GM18526 (cell line): ENCODE results near the gene ELOB.

Experiments
- POLR2A ChIP-seq: IDR thresholded peaks from 3 replicates; pipeline ENCODE4 v1.6.1; 2011; ENCODE audit not compliant: insufficient read length; ENCODE audit errors: extremely low read depth

ELOB gene

DNA sequence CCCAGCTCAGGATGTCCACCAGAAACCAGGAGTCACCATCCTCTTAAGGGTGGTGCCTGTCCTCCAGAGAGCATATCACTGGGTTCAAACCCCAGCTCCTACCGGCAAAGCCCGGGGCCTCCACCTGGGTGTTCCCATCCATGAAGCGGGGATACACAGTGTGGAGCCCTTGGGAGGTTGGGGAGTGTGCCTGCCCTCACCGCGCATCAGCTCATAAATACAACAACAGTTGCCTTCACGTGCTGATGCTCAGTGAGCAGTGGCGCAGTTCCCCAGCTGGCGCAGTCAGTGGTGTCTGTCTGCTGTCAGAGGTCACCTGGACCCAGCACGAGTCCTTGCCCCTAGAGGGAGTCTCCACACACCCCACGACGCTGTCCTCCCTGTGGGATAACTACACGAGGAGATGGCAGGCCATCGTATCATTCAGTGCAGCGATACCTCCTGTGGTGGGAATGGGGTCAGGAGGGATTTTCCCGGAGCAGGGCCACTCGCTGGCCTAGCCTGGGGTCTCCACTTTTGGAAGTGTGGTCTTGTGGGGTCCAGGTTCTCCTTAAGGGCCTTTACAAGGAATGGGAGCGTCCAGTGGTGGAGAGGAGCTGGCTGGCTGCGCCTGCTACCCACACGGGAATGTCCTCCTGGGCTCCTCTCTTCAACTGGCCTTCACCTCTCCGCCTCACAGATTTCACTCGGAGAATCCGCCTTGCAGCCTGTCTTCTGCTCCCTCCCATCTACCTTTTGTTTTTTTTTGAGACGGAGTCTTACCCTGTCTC lies 2.3 kb upstream of the ELOB start:
- TF ChIP-seq POLR2A, result no peak

DNA sequence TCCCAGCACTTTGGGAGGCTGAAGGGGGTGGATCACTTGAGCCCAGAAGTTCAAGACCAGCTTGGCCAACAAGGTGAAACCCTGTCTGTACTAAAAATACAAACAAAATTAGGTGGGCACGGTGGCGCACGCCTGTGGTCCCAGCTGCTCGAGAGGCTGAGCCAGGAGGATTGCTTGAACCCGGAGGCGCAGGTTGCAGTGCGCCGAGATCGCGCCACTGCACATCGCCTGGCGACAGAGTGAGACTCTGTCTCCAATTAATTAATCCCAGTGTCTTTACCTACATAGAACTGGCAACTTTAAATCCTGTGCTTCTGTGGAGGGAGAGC lies 1.5 kb upstream of the ELOB start:
- no peak for TF ChIP-seq POLR2A

DNA sequence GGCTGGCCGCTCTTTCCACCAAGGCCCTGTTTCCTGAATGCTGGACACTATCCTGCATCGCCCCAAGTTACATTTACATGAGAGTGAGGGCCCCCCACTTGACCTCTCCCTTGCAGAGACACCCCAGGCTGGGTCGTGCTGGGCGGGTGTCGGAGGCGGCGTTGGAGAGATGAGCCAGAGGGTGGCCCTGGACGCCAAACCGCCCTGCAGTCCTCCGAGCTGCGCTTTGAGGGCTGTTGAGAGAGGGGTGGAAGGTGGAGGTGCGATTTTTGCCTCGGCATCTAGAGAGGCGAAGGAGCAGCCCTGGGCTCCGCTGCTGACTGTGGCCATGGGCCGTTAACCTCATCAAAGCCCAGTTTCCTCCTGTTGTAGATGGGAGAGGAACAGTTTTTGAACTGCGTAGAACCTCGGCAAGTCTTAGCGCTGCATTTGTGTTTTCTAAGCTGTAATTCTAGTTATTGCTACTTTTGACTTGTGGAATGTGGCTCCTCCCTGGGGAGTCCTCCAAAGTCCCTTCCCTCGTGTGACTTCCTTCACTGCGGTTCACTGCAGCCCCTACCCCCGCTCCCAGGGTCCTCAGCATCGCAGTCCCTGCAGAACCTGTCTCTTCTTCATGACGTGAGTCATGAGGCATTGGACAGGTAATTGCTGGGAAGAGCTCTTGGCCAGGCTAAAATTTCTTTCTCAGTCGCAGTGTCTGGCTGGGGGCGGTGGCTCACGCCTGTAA lies 986 bp upstream of the ELOB start:
- no peak for TF ChIP-seq POLR2A

DNA sequence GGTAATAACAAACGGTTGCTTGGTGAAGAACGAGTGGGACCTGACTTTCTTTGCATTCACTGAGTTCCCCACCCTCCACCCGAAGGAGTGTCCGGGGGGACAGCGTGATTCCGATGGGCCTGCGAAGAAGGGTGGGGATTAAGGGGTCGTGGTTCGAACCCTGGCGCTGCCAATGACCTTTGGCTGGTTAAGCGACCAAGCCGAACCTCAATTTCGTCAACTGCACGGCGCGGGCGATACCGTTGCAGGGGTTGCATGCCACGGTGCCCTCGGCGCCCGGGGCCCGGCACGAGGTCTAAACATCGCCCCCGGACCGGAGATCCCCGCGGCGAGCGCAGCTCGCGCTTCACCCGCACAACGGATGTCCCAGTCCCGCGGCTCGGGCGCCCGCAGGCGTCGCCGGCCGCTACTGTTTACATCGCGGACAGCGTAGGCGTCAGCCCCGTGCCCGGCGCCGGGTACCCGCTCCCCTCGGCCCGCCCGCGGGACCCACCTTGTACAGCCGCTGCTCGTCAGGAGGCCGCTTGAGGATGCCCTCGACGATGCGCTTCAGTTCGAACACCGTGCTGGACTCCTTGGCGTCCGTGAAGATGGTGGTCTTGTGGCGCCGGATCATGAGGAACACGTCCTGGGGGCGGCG lies 460 bp downstream of the ELOB start:
- no peak for TF ChIP-seq POLR2A

DNA sequence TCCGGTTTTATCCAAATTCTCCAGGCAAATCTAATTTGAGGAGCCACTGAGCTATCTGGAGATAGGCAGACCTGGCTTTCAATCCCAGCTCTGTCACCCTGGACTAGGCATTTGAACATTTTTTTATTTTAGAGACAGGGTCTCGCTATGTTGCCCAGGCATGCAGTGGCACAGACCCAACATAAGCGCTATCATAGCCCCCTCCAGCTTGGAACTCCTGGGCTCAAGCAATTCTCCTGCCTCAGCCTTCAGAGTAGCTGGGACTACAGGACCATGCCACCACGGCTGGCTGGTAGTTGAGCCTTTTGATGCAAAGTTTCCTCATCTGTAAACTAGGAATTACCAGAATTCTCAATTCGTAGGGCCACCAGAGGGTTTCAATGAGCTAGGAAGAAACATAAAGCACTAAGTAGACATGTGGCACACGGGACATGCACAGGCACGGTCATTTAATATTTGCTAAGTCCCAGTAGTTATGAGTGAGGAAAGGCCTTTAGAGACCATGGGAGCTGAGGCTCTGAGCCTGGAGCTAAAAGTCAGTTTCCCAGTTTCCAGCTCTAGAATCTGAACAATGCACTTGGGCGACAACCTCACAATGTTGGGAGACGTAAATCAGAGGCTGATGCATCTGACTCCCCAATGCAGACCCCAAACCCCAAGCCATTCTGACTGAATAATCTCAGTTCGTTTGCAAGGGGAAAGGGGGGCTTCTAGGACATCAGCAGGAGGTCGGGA lies 1.1 kb downstream of the ELOB start:
- no peak for TF ChIP-seq POLR2A

DNA sequence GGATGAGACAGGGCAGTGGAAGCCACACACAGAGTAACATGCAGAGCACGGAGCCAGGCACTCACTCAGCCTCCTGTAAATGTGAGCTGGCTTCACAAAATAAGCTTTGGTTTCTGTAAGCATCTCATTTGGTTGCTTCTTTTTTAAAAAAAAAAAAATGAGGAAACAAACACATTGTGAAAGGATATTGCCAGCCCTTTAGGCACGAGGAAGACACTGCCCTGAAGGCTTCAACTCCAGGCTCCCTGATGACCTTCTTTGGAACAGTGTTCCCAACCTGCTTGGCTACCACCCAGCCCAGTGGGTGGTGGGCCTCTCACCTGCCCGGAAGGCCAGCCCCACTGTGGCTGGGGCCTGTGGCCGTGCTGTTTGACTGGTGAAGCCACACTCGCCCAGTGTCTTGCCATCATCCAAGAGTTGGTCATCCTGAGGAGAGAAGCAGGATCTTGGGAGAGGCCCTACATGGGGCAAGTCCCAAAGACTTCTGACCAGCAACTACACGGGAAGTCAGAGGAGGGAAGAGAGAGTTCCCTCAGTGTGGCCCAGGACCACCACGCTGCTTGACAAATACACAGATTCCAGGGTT lies 1.9 kb downstream of the ELOB start:
- TF ChIP-seq POLR2A, result no peak

DNA sequence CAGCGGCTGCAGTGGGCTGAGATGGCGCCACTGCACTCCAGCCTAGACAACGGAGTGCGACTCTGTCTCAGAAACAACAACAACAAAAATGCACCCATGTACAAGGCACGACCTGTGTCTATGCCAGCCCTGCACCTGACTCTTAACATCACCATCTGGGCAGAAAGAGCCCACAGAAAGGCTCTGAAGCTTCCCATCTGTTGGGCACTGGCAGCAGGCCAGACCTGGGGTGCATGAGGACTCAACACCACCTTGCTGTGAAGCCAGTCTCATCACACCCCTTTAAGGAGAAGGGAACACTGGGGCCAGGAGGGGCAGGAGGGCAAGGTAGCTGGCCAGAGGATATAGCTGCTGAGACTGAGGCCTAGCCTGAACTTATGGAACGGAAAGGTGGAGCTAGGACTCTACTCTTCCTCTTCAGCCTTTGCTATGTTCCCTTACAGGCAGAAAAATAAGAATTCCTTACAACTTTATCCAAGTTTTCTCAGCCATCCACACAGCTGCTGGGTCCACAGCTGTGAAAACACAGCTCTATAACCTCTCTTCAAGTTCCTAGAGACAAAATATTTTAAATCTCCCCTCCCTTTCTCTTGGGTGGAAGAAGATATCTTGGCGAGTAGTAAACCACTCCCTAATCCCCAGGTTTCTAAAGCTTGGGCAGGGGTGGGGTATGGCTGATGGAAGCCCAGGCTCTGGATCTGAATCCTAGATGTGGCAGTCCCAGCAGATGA lies 2.8 kb downstream of the ELOB start:
- no peak for TF ChIP-seq POLR2A

DNA sequence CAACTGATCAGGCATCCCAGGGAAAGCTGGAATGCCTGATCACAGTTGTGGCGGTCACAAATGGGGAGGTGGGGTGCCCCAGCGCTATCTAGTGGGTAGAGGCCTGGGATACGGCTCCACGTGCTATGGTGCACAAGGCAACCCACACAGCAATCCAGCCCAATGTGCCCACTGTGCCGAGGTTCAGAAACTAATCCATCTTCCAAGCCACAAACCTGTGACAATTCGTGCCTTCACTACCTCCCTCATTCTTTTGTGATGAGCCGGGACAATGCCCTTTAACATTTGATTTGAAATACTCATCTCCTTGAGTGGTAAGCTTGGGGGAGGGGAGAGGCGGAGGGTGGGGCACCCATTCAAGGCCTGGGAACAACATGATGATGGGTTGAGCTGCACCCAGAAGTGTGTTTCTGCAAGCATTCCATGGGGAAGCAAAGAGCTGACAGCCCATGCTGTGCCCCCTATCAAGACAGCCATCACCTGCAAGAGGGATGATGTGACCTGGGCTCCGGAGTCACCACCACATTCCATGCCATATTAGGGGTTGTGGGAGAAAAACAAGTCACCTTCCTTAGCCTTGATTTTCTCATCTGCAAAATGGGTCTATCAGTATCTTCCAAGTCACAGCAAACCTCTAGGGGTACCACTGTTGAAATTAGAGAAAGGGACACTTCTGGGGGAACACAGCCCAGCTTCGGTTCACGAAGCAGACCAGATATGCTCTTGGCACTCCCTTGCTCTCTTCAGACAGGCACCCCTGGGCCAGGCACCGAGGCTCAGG lies 3.7 kb downstream of the ELOB start:
- no peak for TF ChIP-seq POLR2A

DNA sequence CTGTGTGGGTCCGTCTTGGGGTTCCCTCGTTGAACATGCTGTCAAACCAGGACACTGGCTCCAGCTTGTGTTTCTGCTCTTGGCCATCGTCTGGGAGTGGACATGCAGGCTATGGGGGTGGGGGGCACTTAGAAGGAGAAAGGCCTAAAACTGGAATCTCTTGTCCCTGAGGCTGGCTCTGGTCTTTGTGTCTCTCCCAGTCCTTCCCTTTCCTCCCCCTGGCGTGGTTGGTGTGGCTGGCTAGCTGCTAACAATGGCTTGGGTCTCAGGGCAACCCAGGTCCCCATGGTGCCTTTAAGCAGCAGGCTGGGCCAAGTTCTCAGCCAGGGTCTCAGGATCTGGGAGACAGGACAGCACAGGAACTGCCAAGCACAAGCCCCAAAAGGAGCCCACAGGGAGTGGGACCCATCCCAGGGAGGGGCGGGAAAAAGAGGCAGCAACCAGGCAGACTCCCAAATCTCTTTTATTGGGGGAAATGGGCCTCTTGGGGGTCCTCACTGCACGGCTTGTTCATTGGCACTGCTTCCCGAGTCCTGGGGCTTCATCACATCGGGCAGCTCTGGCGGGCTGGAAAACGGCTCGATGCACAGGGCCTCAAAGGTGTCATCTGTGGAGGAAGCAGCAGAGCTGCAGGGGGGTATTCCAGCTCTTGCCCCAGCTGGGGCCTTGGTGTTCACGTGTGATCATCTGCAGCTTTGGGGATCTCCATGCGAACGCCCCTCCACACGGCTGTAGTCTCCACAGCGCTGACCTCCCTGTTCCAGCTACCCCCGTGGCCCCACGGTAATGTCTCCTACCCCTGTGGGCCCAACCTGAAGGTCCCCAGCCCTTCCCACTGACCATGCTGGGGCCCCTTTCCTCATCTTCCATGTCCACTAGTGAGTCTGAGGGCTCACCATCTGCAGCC lies 5.3 kb downstream of the ELOB start:
- peak; percentile 13 for TF ChIP-seq POLR2A

DNA sequence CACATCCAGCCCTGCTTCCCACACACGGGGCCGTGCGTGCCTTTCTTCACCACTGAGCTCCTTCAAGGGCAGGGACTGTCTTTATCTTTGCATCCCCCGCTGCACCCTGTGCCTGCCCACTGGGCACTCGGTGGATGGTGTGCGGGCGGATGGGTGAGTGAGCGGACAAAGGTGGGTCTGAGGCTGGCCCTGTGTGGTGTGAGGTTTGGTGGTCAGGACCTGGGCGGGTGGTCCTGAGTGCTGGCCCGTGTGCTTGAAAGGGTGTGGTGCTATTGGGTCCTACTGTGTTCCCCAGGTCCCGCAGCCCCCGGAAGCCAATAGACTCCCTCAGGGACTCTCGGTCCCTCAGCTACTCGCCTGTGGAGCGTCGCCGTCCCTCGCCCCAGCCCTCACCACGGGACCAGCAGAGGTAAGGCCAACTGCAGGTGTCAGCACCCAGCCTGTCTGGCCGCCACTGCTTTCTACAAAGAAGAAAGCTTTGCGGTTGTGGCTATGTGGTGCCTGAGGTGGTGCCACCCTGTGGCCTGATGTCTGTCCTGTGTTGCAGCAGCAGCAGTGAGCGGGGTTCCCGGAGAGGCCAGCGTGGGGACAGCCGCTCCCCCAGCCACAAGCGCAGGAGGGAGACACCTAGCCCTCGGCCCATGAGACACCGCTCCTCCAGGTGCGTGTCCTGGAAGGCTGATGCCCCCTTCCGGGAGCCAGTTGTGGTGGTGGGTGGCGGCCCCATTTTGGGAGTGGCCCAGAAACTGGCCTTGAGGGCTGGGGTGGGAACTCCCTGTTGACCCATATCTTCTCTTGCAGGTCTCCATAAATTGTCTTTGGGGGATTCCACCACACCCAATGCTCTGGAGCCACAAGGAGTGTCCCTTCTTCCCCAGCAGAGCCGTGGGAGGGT lies 6.8 kb downstream of the ELOB start:
- TF ChIP-seq POLR2A, result peak; percentile 2

DNA sequence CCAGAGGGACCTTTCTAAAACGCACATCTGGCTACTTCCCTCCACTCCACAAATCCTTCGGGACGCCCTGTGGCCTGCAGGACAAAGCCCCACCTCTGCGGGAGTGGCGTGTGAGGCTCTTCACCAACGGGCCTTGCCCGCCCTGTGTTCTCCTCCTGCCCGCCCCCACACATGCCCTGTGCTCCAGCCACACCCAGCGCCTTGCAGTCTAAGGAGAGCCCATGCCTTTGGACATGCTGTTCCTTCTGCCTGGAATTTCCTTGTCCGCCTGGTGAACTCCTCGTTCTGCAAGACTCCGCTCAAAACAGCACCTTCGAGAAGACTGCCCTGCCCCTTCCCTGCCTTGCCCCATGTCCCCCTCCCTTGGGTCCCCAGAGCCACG lies 7.4 kb downstream of the ELOB start:
- no peak for TF ChIP-seq POLR2A

DNA sequence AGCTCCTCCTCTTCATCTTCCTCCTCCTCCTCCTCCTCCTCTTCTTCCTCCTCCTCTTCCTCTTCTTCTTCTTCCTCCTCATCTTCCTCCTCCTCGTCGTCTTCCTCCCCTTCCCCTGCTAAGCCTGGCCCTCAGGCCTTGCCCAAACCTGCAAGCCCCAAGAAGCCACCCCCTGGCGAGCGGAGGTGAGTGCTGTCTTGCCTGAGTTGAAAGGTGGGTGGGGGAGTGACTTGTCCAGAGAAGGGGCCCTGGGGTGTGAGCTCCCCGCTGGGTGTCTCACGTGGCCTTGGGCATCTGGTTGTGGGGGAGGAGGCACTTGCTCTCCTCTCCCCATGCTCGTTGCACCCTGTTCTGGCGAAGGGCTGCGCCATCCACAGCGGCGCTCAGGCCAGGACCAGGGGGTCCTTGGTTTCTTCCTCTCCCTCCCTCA lies 8.0 kb downstream of the ELOB start:
- TF ChIP-seq POLR2A, result no peak
